Testis (tissue), 3 donors: ENCODE measurements around the gene CXCR6. TPM values are rescaled to one million over a fixed set of nuclear protein-coding genes. Genes with fewer than 3 reads are reported as not detected.

ENCODE experiments used
- DNase-seq: peaks from one replicate; pipeline ENCODE4 v3.0.0-alpha.2; 2019
- H3K27ac ChIP-seq, 2 donors: fragments of 200-600 bp; sonication (generic); one replicate each; pipeline ENCODE4 v1.5.1; 2019
- H3K27me3 ChIP-seq: fragments of 200-600 bp; sonication (generic); one replicate; pipeline ENCODE4 v1.5.1; 2019
- H3K36me3 ChIP-seq: fragments of 200-600 bp; sonication (generic); one replicate; pipeline ENCODE4 v1.5.1; 2017; ENCODE audit warnings: low read depth; ENCODE audit errors: missing control alignments
- H3K4me1 ChIP-seq: fragments of 200-600 bp; sonication (generic); one replicate; pipeline ENCODE4 v1.5.1; 2019
- H3K4me3 ChIP-seq, 2 donors: fragments of 200-600 bp; sonication (generic); one replicate each; pipeline ENCODE4 v1.5.1; 2017 to 2019
- H3K9me3 ChIP-seq: fragments of 200-600 bp; sonication (generic); one replicate; pipeline ENCODE4 v1.5.1; 2017
- POLR2A ChIP-seq: fragments of 450-650 bp; IDR thresholded peaks from one replicate; pipeline ENCODE4 v1.6.1; 2017; ENCODE audit warnings: antibody characterized with exemption, mild to moderate bottlenecking, moderate library complexity
- WGBS, 2 donors: methylation state at CpG; one replicate each; pipeline ENCODE4 v1.1.5; 2018; 5-methylcytosine and 5-hydroxymethylcytosine counted together
- intact Hi-C: fragments of 100-400 bp; cut with DNase I; formaldehyde crosslinking; loops from one replicate; pipeline ENCODE4 v1.15.1; 2023; ENCODE audit warnings: low total_unique reads
- polyA plus RNA-seq: library from polyadenylated mRNA; stranded (reverse); fragments of 350-450 nt; fragmentation: Illumina TruSeq; extraction: RNeasy Lipid Tissue Mini Kit (QIAGEN cat#74804); gene quantifications from one replicate; pipeline ENCODE4 v1.2.3, GENCODE V29; 2014; ENCODE audit warnings: low read depth, low replicate concordance; ENCODE audit not compliant: insufficient read depth
- total RNA-seq, 2 donors: library from RNA; depleted of rRNA; stranded (reverse); fragments of >200 nt; gene quantifications; one replicate each; pipeline ENCODE4 v1.2.3, GENCODE V29; 2016
- TF ChIP-seq, protein P1 (sequence below), 3 experiments: fragments of 450-650 bp in 2 of 3; fragments of 200-600 bp in 1 of 3; sonication (generic) in 1 of 3; IDR thresholded peaks; one replicate each; pipeline ENCODE4 v1.5.1; 2016 to 2019; ENCODE audit warnings: antibody characterized with exemption in 3 of 3, mild to moderate bottlenecking in 2 of 3, moderate library complexity in 1 of 3

The CXCR6 gene
- total and polyA plus RNA-seq, 3 donors from 2014 or later = 0.16 to 2.1 (median 0.62) TPM

DNA sequence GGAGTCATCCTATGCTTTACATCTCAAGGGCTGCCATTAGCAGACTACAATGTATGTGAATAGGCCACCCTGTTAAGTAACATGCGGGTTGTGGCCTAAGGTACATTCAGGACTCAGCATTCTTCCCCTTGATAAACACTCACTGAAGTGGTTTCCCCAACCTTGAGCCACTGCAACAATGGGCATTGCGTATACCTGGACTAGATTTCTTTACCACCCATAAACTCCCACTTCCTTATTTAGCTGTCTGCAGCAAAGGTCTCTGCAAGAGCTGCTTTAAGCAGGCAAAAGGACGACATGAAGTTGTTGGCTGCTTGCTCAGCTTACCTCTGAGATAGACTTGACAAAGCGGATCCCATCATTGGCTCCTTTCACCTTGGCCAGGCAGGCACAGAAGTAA, 36.1 kb downstream of the CXCR6 start:
- Histone ChIP-seq H3K4me1 (no peaks in the 10 kb centered on the region), H3K27me3 (no peaks in the 10 kb centered on the region), H3K9me3 (no peaks in the 10 kb centered on the region), H3K4me3 (no peak overlapping the region), H3K36me3 (no peaks in the 10 kb centered on the region), H3K27ac (no peak overlapping the region)
- intact Hi-C loops = no loop called here
- WGBS, 2 donors = 85 to 96% methylated on average over 4 of the region's 4 CpGs
- no peak for DNase-seq
- TF ChIP-seq, protein P1, sequence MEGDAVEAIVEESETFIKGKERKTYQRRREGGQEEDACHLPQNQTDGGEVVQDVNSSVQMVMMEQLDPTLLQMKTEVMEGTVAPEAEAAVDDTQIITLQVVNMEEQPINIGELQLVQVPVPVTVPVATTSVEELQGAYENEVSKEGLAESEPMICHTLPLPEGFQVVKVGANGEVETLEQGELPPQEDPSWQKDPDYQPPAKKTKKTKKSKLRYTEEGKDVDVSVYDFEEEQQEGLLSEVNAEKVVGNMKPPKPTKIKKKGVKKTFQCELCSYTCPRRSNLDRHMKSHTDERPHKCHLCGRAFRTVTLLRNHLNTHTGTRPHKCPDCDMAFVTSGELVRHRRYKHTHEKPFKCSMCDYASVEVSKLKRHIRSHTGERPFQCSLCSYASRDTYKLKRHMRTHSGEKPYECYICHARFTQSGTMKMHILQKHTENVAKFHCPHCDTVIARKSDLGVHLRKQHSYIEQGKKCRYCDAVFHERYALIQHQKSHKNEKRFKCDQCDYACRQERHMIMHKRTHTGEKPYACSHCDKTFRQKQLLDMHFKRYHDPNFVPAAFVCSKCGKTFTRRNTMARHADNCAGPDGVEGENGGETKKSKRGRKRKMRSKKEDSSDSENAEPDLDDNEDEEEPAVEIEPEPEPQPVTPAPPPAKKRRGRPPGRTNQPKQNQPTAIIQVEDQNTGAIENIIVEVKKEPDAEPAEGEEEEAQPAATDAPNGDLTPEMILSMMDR (IDR thresholded peaks at IDR 0.05) = no peak
- no peak for TF ChIP-seq POLR2A

DNA sequence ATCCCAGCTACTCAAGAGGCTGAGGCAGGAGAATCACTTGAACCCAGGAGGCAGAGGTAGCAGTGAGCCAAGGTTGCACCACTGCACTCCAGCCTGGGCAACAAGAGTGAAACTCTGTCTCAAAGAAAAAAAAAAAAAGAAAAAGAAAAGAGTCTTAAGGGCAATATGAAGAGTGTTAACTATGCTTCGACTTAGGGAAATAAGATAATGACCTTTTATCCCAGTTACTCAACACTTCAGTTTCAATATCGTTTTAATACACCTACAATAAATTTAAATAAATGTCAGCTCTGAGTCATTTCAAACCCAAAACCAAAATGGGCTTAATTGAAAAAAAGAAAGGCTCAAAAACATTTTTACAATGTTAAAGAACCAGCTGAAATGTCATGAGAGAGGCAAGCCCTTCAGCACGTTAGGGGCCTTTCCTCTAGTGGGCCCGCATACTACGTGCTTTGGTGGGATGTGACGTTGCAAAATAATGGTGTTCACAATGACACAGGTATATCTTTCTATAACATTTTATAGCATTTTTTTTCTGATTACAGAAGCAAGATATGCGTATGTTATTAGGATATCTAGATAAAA, 37.1 kb downstream of the CXCR6 start:
- no peak for TF ChIP-seq POLR2A
- TF ChIP-seq, protein P1 (IDR thresholded peaks at IDR 0.05) = no peak
- 84 to 97% methylated on average over 7 of the region's 7 CpGs for WGBS, 2 donors
- Histone ChIP-seq H3K36me3 (no peaks in the 10 kb centered on the region), H3K9me3 (no peaks in the 10 kb centered on the region), H3K4me1 (peaks cover 3% of the 10 kb centered on the region), H3K27ac (no peak overlapping the region), H3K27me3 (no peaks in the 10 kb centered on the region), H3K4me3 (no peak overlapping the region)
- intact Hi-C loops = no loop called here
- no peak for DNase-seq

DNA sequence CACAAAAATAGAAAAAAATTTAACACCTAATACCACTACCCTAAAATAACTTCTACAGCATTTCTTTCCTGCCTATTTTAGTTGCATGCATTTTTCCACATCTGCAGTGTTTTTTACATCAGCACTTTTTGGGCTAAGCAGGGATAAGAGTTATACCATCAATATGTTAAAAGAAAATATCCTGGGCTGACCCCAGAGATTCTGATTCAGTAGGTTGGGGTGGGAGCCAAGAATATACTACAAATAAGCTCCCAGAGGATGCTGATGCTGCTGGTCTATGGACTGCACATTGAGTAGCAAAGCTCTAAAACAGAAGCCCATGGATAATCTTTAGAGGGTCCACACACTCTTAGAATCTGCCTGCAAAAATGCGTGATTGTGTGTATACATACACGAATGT, 37.6 kb downstream of the CXCR6 start:
- no peak for DNase-seq
- WGBS, 2 donors = 92 to 100% methylated on average over 2 of the region's 2 CpGs
- TF ChIP-seq POLR2A = no peak
- TF ChIP-seq, protein P1 (IDR thresholded peaks at IDR 0.05) = no peak
- peaks cover 8% of the 10 kb centered on the region for H3K4me1 ChIP-seq
- no peaks in the 10 kb centered on the region for H3K27me3 ChIP-seq
- intact Hi-C loops = no loop called here
- no peak overlapping the region for H3K4me3 ChIP-seq
- H3K9me3 ChIP-seq = no peaks in the 10 kb centered on the region
- no peaks in the 10 kb centered on the region for H3K36me3 ChIP-seq
- H3K27ac ChIP-seq = no peak overlapping the region

DNA sequence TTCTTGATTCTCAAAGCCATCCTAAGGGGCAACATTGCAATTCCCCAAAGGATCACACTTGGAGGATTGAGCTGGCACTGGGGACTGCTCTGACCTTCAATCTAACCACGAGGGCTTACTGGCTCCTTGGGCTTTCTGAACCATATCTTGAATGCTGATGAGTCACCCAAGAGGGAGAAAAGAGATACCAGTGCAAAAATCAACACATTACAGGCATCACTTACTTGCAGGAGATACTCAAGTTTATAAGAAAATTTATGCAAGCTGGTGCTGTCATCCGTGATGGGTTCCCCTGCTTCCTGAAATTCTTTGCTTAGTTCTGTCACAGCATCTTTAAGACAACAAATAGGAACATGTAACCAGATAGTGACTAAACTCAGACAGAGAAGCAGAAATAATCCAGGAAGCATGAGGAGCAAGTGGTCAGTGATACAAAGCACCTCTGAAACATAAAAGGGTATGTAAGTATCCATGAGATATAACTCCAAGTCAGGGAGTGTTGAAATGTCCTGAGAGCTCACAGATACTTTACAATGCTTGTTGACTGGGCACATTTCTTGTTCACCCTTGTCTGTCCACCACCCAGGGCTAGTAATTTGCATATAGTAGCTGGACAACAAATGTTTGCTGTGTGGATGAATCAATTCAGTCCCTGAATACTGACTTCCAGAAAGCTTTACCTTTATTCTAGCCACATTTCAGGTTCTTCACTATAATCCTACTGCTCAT, 38.2 kb downstream of the CXCR6 start:
- DNase-seq = no peak
- H3K27ac ChIP-seq = no peak overlapping the region

More for the DNA sequence above, 38.2 kb downstream of the CXCR6 start:
- peaks cover 15% of the 10 kb centered on the region for H3K4me1 ChIP-seq
- H3K36me3 ChIP-seq = no peaks in the 10 kb centered on the region
- H3K9me3 ChIP-seq = no peaks in the 10 kb centered on the region
- intact Hi-C loops = no loop called here
- no peak overlapping the region for H3K4me3 ChIP-seq
- 51 to 61% methylated on average over 2 of the region's 2 CpGs for WGBS, 2 donors
- TF ChIP-seq POLR2A = no peak
- TF ChIP-seq, protein P1 (IDR thresholded peaks at IDR 0.05) = no peak
- H3K27me3 ChIP-seq = no peaks in the 10 kb centered on the region
